Astrocyte (in vitro differentiated cells and primary cell): Measurements from ENCODE around the gene GBGT1. TPM values are rescaled to one million over a fixed set of nuclear protein-coding genes. Genes with fewer than 3 reads are reported as not detected.

ENCODE experiments used
- DNase-seq: peaks from one replicate; pipeline ENCODE4 v3.0.0-alpha.2; 2010; ENCODE audit warnings: low read depth
- FAIRE-seq: peaks from 2 replicates; lab custom pipeline; 2011; peaks lifted over from hg19 to GRCh38; lab: Jason Lieb, UNC
- H2AFZ ChIP-seq: 2 replicates; pipeline ENCODE4 v1.6.0; 2012; ENCODE audit warnings: low read depth, low read length, inconsistent platforms
- H3K27ac ChIP-seq: 2 replicates; pipeline ENCODE4 v1.5.1; 2011; ENCODE audit warnings: low read depth, low read length, inconsistent platforms
- H3K27me3 ChIP-seq: 2 replicates; pipeline ENCODE4 v1.6.0; 2011; ENCODE audit warnings: low read length, inconsistent platforms; ENCODE audit not compliant: insufficient read depth
- H3K36me3 ChIP-seq: 2 replicates; pipeline ENCODE4 v1.5.1; 2011; ENCODE audit warnings: low read length, inconsistent platforms; ENCODE audit not compliant: insufficient read depth
- H3K4me1 ChIP-seq: 2 replicates; pipeline ENCODE4 v1.5.1; 2011; ENCODE audit warnings: low read length, inconsistent platforms; ENCODE audit not compliant: insufficient read depth
- H3K4me2 ChIP-seq: 2 replicates; pipeline ENCODE4 v1.6.0; 2012; ENCODE audit warnings: low read length, inconsistent platforms
- H3K4me3 ChIP-seq: 2 replicates; pipeline ENCODE4 v1.5.1; 2011; ENCODE audit warnings: low read depth, mild to moderate bottlenecking, low read length, inconsistent platforms; ENCODE audit not compliant: insufficient read depth
- H3K79me2 ChIP-seq: 2 replicates; pipeline ENCODE4 v1.6.0; 2012; ENCODE audit warnings: mild to moderate bottlenecking, low read length, inconsistent platforms; ENCODE audit not compliant: insufficient read depth
- H3K9ac ChIP-seq: 2 replicates; pipeline ENCODE4 v1.6.0; 2012; ENCODE audit warnings: mild to moderate bottlenecking, low read length, inconsistent platforms
- H3K9me3 ChIP-seq: 2 replicates; pipeline ENCODE4 v1.5.1; 2012; ENCODE audit warnings: low read depth, mild to moderate bottlenecking, low read length, inconsistent platforms; ENCODE audit not compliant: insufficient read depth
- H4K20me1 ChIP-seq: 2 replicates; pipeline ENCODE4 v1.6.0; 2012; ENCODE audit warnings: low read length, inconsistent platforms; ENCODE audit not compliant: insufficient read depth
- H3K27ac Mint-ChIP-seq: one replicate; pipeline ENCODE4 v1.8.0; 2021; ENCODE audit warnings: mild to moderate bottlenecking, mixed read lengths; ENCODE audit not compliant: unreplicated experiment
- H3K27me3 Mint-ChIP-seq: one replicate; pipeline ENCODE4 v1.8.0; 2021; ENCODE audit warnings: low read depth, mixed read lengths; ENCODE audit not compliant: unreplicated experiment
- H3K36me3 Mint-ChIP-seq: one replicate; pipeline ENCODE4 v1.8.0; 2021; ENCODE audit warnings: low read depth, mixed read lengths; ENCODE audit not compliant: unreplicated experiment
- H3K4me1 Mint-ChIP-seq: one replicate; pipeline ENCODE4 v1.8.0; 2021; ENCODE audit warnings: low read depth, mixed read lengths; ENCODE audit not compliant: unreplicated experiment
- H3K4me3 Mint-ChIP-seq: one replicate; pipeline ENCODE4 v1.8.0; 2021; ENCODE audit warnings: mild to moderate bottlenecking, moderate library complexity, mixed read lengths; ENCODE audit not compliant: unreplicated experiment
- H3K9me3 Mint-ChIP-seq: one replicate; pipeline ENCODE4 v1.8.0; 2021; ENCODE audit warnings: mild to moderate bottlenecking, mixed read lengths; ENCODE audit not compliant: unreplicated experiment
- CTCF ChIP-seq: IDR thresholded peaks from 2 replicates; pipeline ENCODE4 v1.5.1; 2011; ENCODE audit warnings: low read depth, mild to moderate bottlenecking, inconsistent platforms, low read length, moderate library complexity; ENCODE audit not compliant: insufficient read depth
- EZH2 ChIP-seq: IDR thresholded peaks from 2 replicates; pipeline ENCODE4 v1.6.1; 2012; ENCODE audit warnings: mild to moderate bottlenecking, low read length, inconsistent platforms; ENCODE audit not compliant: insufficient read depth
- total RNA-seq: library from RNA; stranded (reverse); gene quantifications from 2 replicates; pipeline ENCODE4 v1.2.1, GENCODE V29; 2021

The GBGT1 gene
- total RNA-seq, 1 donor from 2014 or later = 8.5 TPM

GRCh38 chr9:133111808-133112662 lies 51.7 kb downstream of the GBGT1 start:
- Histone ChIP-seq H3K9me3 (no peaks in the 10 kb centered on the region), H3K9ac (no peak overlapping the region), H3K27me3 (no peaks in the 10 kb centered on the region), H3K4me3 (no peak overlapping the region), H3K27ac (no peak overlapping the region), H2AFZ (no peak overlapping the region), H3K79me2 (peaks cover 42% of the 10 kb centered on the region), H3K4me2 (no peak overlapping the region), H3K36me3 (no peaks in the 10 kb centered on the region), H3K4me1 (peaks cover 42% of the 10 kb centered on the region), H4K20me1 (peaks cover 62% of the 10 kb centered on the region)
- Mint-ChIP-seq H3K4me1 (peaks cover 16% of the 10 kb centered on the region), H3K9me3 (no peaks in the 10 kb centered on the region), H3K4me3 (no peak overlapping the region), H3K27me3 (no peaks in the 10 kb centered on the region), H3K27ac (no peak overlapping the region), H3K36me3 (peaks cover 15% of the 10 kb centered on the region)
- no peak for DNase-seq
- FAIRE-seq = no peak
- TF ChIP-seq CTCF (no peak), EZH2 (no peak)

DNA sequence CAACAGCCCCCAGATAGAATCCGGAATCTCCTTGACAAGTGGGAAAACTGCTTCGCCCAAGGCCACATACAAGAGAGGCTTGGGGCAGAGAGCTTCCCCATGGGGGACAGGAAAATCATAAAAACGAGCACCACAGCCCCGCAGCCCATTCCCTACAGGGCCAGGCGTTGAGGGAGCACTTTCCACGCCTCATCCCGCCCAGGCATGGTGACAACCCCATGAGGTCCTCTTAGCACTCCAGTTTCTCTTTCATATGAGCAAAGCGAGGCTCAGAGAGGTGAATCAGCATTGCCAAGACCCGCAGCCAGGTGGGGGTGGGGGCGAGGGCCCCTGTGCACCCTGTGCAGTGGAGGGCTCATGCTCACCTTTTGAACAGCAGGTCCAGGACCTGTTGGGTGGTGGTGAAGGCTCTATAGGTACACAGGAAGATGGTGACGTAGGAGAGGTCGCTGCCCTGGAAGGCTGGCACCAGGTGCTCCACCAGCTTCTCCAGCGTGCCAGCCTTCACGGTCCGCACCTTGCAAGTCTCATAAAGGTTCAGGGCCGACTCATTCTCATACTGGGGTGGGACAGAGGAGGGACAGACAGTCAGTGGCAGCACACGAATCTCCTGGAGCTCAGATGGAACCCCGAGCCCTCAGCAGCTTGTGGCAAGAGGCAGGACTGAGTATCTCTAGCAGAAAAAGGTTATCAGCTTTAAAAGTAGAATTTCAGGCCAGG lies 53.6 kb downstream of the GBGT1 start:
- no peaks in the 10 kb centered on the region for H3K9me3 ChIP-seq
- H3K27ac ChIP-seq = no peak overlapping the region
- peaks cover 25% of the 10 kb centered on the region for H3K79me2 ChIP-seq
- TF ChIP-seq CTCF (no peak), EZH2 (no peak)
- H3K4me3 ChIP-seq = no peak overlapping the region
- no peak overlapping the region for H3K9ac ChIP-seq
- FAIRE-seq = no peak
- peaks cover 9% of the 10 kb centered on the region for H3K4me1 Mint-ChIP-seq
- no peaks in the 10 kb centered on the region for H3K9me3 Mint-ChIP-seq
- no peak for DNase-seq
- no peak overlapping the region for H3K4me2 ChIP-seq
- H3K27me3 Mint-ChIP-seq = no peaks in the 10 kb centered on the region
- no peak overlapping the region for H2AFZ ChIP-seq
- peaks cover 2% of the 10 kb centered on the region for H3K36me3 ChIP-seq
- H4K20me1 ChIP-seq = peaks cover 55% of the 10 kb centered on the region
- H3K36me3 Mint-ChIP-seq = peaks cover 15% of the 10 kb centered on the region
- H3K4me1 ChIP-seq = peaks cover 26% of the 10 kb centered on the region
- peak overlapping the region; percentile 20 for H3K4me3 Mint-ChIP-seq
- no peak overlapping the region for H3K27ac Mint-ChIP-seq
- H3K27me3 ChIP-seq = no peaks in the 10 kb centered on the region
